OCI-LY7 (cell line): ENCODE measurements around the gene RFX8.

Source experiments
- EZH2phosphoT487 ChIP-seq: fragments of 200-600 bp; sonication (generic); IDR thresholded peaks from 2 replicates; pipeline ENCODE4 v1.6.1; 2018; ENCODE audit warnings: low read depth, borderline replicate concordance, mild to moderate bottlenecking, mixed run types, antibody characterized with exemption, low read length, moderate library complexity, mixed read lengths
- TF ChIP-seq, protein P1 (sequence below): fragments of 200-600 bp; sonication (generic); conservative IDR thresholded peaks from 2 replicates; pipeline ENCODE4 v1.5.1; 2014; ENCODE audit warnings: mild to moderate bottlenecking, antibody characterized with exemption, low read length, moderate library complexity, mixed read lengths

DNA sequence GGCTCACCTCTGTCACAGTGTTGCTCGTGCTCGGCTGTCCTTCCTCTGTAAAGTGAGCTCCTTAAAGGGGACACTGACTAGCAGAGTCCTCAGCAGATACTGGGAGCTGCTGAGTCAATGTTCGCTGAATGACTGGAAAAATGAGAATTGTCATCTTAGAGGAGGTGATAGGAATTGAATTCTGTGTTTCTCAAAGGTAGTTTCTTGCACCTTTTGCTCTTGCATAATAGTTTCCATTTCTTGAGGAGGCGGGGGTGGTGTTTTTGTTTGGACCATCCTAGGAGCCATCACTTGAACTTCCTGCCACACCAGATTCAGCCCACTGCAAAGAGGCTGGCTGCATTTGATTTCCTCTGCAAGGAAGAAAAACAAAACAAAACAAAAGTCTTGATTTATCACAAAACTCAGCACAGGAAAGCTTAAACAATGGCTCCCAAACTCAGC lies 11.4 kb upstream of the RFX8 start:
- TF ChIP-seq, protein P1, sequence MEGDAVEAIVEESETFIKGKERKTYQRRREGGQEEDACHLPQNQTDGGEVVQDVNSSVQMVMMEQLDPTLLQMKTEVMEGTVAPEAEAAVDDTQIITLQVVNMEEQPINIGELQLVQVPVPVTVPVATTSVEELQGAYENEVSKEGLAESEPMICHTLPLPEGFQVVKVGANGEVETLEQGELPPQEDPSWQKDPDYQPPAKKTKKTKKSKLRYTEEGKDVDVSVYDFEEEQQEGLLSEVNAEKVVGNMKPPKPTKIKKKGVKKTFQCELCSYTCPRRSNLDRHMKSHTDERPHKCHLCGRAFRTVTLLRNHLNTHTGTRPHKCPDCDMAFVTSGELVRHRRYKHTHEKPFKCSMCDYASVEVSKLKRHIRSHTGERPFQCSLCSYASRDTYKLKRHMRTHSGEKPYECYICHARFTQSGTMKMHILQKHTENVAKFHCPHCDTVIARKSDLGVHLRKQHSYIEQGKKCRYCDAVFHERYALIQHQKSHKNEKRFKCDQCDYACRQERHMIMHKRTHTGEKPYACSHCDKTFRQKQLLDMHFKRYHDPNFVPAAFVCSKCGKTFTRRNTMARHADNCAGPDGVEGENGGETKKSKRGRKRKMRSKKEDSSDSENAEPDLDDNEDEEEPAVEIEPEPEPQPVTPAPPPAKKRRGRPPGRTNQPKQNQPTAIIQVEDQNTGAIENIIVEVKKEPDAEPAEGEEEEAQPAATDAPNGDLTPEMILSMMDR = no peak
- no peak for TF ChIP-seq EZH2phosphoT487
